Body of pancreas (tissue), 4 donors: ENCODE measurements around the gene P4HTM. TPM values are rescaled to one million over a fixed set of nuclear protein-coding genes. Genes with fewer than 3 reads are reported as not detected.

ENCODE experiments used
- ATAC-seq: fragments of 150-250 bp; one replicate; pipeline ENCODE4 v1.9.1; 2016
- DNase-seq, 4 donors: peaks; one replicate each; pipeline ENCODE4 v3.0.0-alpha.2; 2019
- H3K27ac ChIP-seq, 4 donors: fragments of 200-600 bp; sonication (generic); 1 replicate in 3 of 4; 2 replicates in 1 of 4; pipeline versions ENCODE4 v1.5.1 to v1.6.1; 2016 to 2019; ENCODE audit warnings: mild to moderate bottlenecking in 1 of 4, mixed read lengths in 1 of 4, moderate library complexity in 1 of 4
- H3K27me3 ChIP-seq, 2 donors: fragments of 200-600 bp; sonication (generic); one replicate each; pipeline ENCODE4 v1.6.0; 2016; ENCODE audit warnings: mild to moderate bottlenecking in 1 of 2
- H3K36me3 ChIP-seq, 2 donors: fragments of 200-600 bp; sonication (generic); replicated peaks in 1 of 2; 2 replicates each; pipeline ENCODE4 v1.5.1; 2016; ENCODE audit warnings: low read depth in 2 of 2; ENCODE audit not compliant: insufficient read depth in 1 of 2
- H3K4me1 ChIP-seq: fragments of 200-600 bp; sonication (generic); one replicate; pipeline ENCODE4 v1.6.0; 2016
- H3K4me3 ChIP-seq, 2 donors: fragments of 200-600 bp; sonication (generic); 1 replicate in 1 of 2; 2 replicates in 1 of 2; pipeline ENCODE4 v1.5.1; 2016 to 2019
- H3K9me3 ChIP-seq, 3 donors: fragments of 200-600 bp; sonication (generic); 1 replicate in 2 of 3; 2 replicates in 1 of 3; pipeline ENCODE4 v1.5.1; 2016
- CTCF ChIP-seq, 7 experiments: fragments of 450-650 bp in 4 of 7; fragments of 200-600 bp in 3 of 7; sonication (generic) in 3 of 7; IDR thresholded peaks; one replicate each; pipeline ENCODE4 v1.5.1; 2016 to 2019; ENCODE audit warnings: antibody characterized with exemption in 7 of 7
- POLR2A ChIP-seq, 3 donors: fragments of 450-650 bp; IDR thresholded peaks; one replicate each; pipeline ENCODE4 v1.6.1; 2016; ENCODE audit warnings: antibody characterized with exemption in 3 of 3, mild to moderate bottlenecking in 2 of 3
- WGBS, 2 donors: methylation state at CpG; one replicate each; pipeline ENCODE4 v1.1.5; 2017; 5-methylcytosine and 5-hydroxymethylcytosine counted together
- intact Hi-C: fragments of 100-400 bp; cut with DNase I; formaldehyde crosslinking; loops from one replicate; pipeline ENCODE4 v1.15.1; 2023
- total RNA-seq, 2 donors: library from RNA; depleted of rRNA; stranded (reverse); fragments of >200 nt; gene quantifications; one replicate each; pipeline ENCODE4 v1.1.0, GENCODE V29; 2016

P4HTM gene
- total RNA-seq, 2 donors from 2014 or later: 72.9 to 73.8 TPM

GRCh38 chr3:49018707-49019006 is 28.6 kb downstream of the P4HTM start:
- peaks cover 52% of the 10 kb centered on the region for H3K4me1 ChIP-seq
- WGBS, 2 donors: 2% methylated on average over 18 of the region's 18 CpGs
- no peak for ATAC-seq
- H3K27me3 ChIP-seq: no peaks in the 10 kb centered on the region
- H3K9me3 ChIP-seq: no peaks in the 10 kb centered on the region
- peaks cover 0 to 13% of the 10 kb centered on the region in 2 donors for H3K36me3 ChIP-seq
- intact Hi-C loops: no loop called here
- DNase-seq: no peak
- peak overlapping the region; percentile 75 to 86 for H3K4me3 ChIP-seq
- TF ChIP-seq CTCF (IDR thresholded peaks at IDR 0.05) (no peak), POLR2A (IDR thresholded peaks at IDR 0.05) (peak in 1 of 3 donors; percentile 31)
- peak overlapping the region; percentile 62 to 87 (median 72) for H3K27ac ChIP-seq

GRCh38 chr3:49019941-49020329 is 29.9 kb downstream of the P4HTM start:
- ATAC-seq (no peak), DNase-seq (no peak)
- Histone ChIP-seq H3K4me1 (peaks cover 62% of the 10 kb centered on the region), H3K4me3 (peak overlapping the region in 1 of 2 donors; percentile 63), H3K27me3 (no peaks in the 10 kb centered on the region), H3K9me3 (no peaks in the 10 kb centered on the region), H3K27ac (peak overlapping the region; percentile 90 to 99 (median 98)), H3K36me3 (peaks cover 0 to 9% of the 10 kb centered on the region in 2 donors)
- TF ChIP-seq POLR2A (IDR thresholded peaks at IDR 0.05) (no peak), CTCF (IDR thresholded peaks at IDR 0.05) (no peak)
- intact Hi-C loops: no loop called here
- WGBS, 2 donors: 13 to 26% methylated on average over 12 of the region's 12 CpGs

- H3K4me3 ChIP-seq: peak overlapping the region; percentile 24 to 63
- TF ChIP-seq POLR2A (IDR thresholded peaks at IDR 0.05): no peak
- TF ChIP-seq CTCF (IDR thresholded peaks at IDR 0.05): no peak
- H3K27ac ChIP-seq: peak overlapping the region; percentile 90 to 99 (median 98)
- peaks cover 0 to 12% of the 10 kb centered on the region in 2 donors for H3K36me3 ChIP-seq
- H3K9me3 ChIP-seq: no peaks in the 10 kb centered on the region
- 1% methylated on average over 14 to 47 of the region's 51 CpGs for WGBS, 2 donors
- peaks cover 68% of the 10 kb centered on the region for H3K4me1 ChIP-seq
- intact Hi-C loops: no loop called here
- no peaks in the 10 kb centered on the region for H3K27me3 ChIP-seq
- ATAC-seq (peak; percentile 7), DNase-seq (peak; percentile 60 to 75 (median 62))
These were observed 30.5 kb downstream of the P4HTM start for GRCh38 chr3:49020330-49021212.

GRCh38 chr3:49021213-49021812 is 31.3 kb downstream of the P4HTM start:
- Histone ChIP-seq H3K27me3 (no peaks in the 10 kb centered on the region), H3K27ac (peak overlapping the region; percentile 90 to 99 (median 98)), H3K4me3 (peak overlapping the region; percentile 24 to 63), H3K4me1 (peaks cover 75% of the 10 kb centered on the region), H3K9me3 (no peaks in the 10 kb centered on the region), H3K36me3 (peaks cover 0 to 12% of the 10 kb centered on the region in 2 donors)
- 0% methylated on average over 16 to 52 of the region's 60 CpGs for WGBS, 2 donors
- intact Hi-C loops: no loop called here
- peak; percentile 86 for ATAC-seq
- DNase-seq: peak; percentile 100
- TF ChIP-seq POLR2A (IDR thresholded peaks at IDR 0.05) (peak; percentile 99 to 100 (median 99)), CTCF (IDR thresholded peaks at IDR 0.05) (no peak)
